Measurements from ENCODE around the gene ARFRP1. TPM values are rescaled to one million over a fixed set of nuclear protein-coding genes. Genes with fewer than 3 reads are reported as not detected.

ARFRP1 gene
- total and polyA plus RNA-seq, 2 of the 13 experiments (the other 11 are each of a cell fraction or from before 2014, with no cell fraction given) = 32.0 to 51.1 TPM

DNA sequence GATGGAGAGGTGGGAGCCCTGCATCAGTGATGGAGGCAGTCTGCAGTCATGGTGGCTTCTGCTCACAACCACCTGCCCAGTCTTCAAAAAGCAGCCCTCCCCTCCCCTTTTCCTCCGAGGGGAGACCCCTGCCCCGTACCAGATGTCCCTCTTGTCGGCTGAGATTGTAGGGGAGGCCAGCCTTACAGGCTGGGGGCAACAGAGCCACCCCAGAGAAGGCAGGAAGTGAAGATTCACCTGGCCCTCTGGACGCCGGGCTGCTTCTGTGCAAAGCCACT lies 6.8 kb downstream of the ARFRP1 start:
- Histone ChIP-seq H3K79me2 (ENCODE audit: insufficient read depth, low read length) (peaks cover 6% of the 10 kb centered on the region), H3K4me3 (replicated peaks in 1 of 3; ENCODE audit: insufficient read depth in 1 of 3, low read depth in 2 of 3, low read length in 3 of 3) (no peak overlapping the region), H3K27me3 (ENCODE audit: control insufficient read depth in 1 of 2, insufficient read depth in 2 of 2, low read length in 2 of 2) (no peaks in the 10 kb centered on the region), H3K9ac (ENCODE audit: insufficient read depth, low read depth, low read length) (no peak overlapping the region), H4K20me1 (ENCODE audit: insufficient read depth, low read length) (peaks cover 6% of the 10 kb centered on the region; the same call in 1 of the 2 replicates), H3K9me3 (ENCODE audit: low read length) (no peaks in the 10 kb centered on the region), H3K4me2 (ENCODE audit: low read depth, low read length) (no peak overlapping the region), H2AFZ (ENCODE audit: low read length) (no peak overlapping the region), H3K36me3 (replicated peaks in 1 of 2; ENCODE audit: control insufficient read depth in 1 of 2, insufficient read depth in 2 of 2, low read length in 2 of 2) (peaks cover 16 to 26% of the 10 kb centered on the region in 2 experiments), H3K4me1 (ENCODE audit: insufficient read depth, low read length) (peaks cover 22% of the 10 kb centered on the region), H3K27ac (ENCODE audit: extremely low read length, insufficient read depth, low read length) (no peak overlapping the region)
- in situ Hi-C loops (cut with HindIII; ENCODE audit: extremely low pct_ligation_motif_present, low pct_unique_long_range_greater_than_20kb) = loop anchor here (10.0 kb wide), 1 partner anchor 84 kb away; no protein-coding TSS in a partner anchor
- ChIA-PET CTCF (ENCODE audit: low intra/inter-chr PET ratio, low total read pairs) (no interaction called here), POLR2A (no interaction called here)
- WGBS (ENCODE audit: low lambda C conversion rate) = 94% methylated on average over 5 of the region's 5 CpGs
- no TSS peak for BruUV-seq (replicated peaks)
- no peak for TF ChIP-seq ZNF589 (CRISPR knock-in tag; conservative IDR thresholded peaks at IDR 0.05)
- TF ChIP-seq TCF12 (IDR thresholded peaks at IDR 0.05) = no peak
- TF ChIP-seq TCF12 (CRISPR knock-in tag; IDR thresholded peaks at IDR 0.05) = no peak
- no peak for TF ChIP-seq YEATS2 (CRISPR knock-in tag; IDR thresholded peaks at IDR 0.05; ENCODE audit: borderline replicate concordance)
- no peak for TF ChIP-seq ZNF230 (CRISPR knock-in tag; IDR thresholded peaks at IDR 0.05)
- TF ChIP-seq, protein P1, sequence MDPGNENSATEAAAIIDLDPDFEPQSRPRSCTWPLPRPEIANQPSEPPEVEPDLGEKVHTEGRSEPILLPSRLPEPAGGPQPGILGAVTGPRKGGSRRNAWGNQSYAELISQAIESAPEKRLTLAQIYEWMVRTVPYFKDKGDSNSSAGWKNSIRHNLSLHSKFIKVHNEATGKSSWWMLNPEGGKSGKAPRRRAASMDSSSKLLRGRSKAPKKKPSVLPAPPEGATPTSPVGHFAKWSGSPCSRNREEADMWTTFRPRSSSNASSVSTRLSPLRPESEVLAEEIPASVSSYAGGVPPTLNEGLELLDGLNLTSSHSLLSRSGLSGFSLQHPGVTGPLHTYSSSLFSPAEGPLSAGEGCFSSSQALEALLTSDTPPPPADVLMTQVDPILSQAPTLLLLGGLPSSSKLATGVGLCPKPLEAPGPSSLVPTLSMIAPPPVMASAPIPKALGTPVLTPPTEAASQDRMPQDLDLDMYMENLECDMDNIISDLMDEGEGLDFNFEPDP (CRISPR knock-in tag; conservative IDR thresholded peaks at IDR 0.05) = no peak
- TF ChIP-seq STAG1 (CRISPR knock-in tag; IDR thresholded peaks at IDR 0.05) = no peak
- TF ChIP-seq ZNF138 (CRISPR knock-in tag; IDR thresholded peaks at IDR 0.05; ENCODE audit: low read depth) = no peak
- TF ChIP-seq ZNF556 (CRISPR knock-in tag; IDR thresholded peaks at IDR 0.05; ENCODE audit: borderline replicate concordance) = no peak
- no peak for TF ChIP-seq SETDB1 (CRISPR knock-in tag; IDR thresholded peaks at IDR 0.05; ENCODE audit: borderline replicate concordance)
- ATAC-seq = no peak
- FAIRE-seq = no peak
- intact Hi-C loops (cut with micrococcal nuclease; ENCODE audit: unreplicated experiment) = no loop called here
- no peak for DNase-seq (ENCODE audit: low spot score)
